Ammon's horn (tissue), 1 donor: Measurements from ENCODE around the gene ARHGAP22.

Experiments used
- DNase-seq: peaks from one replicate; pipeline ENCODE4 v3.0.0-alpha.2; 2016; ENCODE audit warnings: low spot score

ARHGAP22 gene

GRCh38 chr10:48607356-48608278 is 2.7 kb upstream of the ARHGAP22 start:
- peak; percentile 1 for DNase-seq

- no peak for DNase-seq
Measured at GRCh38 chr10:48606530-48607355, 1.9 kb upstream of the ARHGAP22 start.

GRCh38 chr10:48605786-48606529 is 1.1 kb upstream of the ARHGAP22 start:
- DNase-seq = no peak

GRCh38 chr10:48604039-48604990 is 558 bp downstream of the ARHGAP22 start:
- peak; percentile 71 for DNase-seq

GRCh38 chr10:48603421-48604038 is 1.3 kb downstream of the ARHGAP22 start:
- no peak for DNase-seq

GRCh38 chr10:48602401-48603135 is 2.3 kb downstream of the ARHGAP22 start:
- no peak for DNase-seq

- DNase-seq = no peak
Measured at GRCh38 chr10:48601789-48602188, 3.1 kb downstream of the ARHGAP22 start.

GRCh38 chr10:48600645-48601505 is 4.0 kb downstream of the ARHGAP22 start:
- no peak for DNase-seq

- peak; percentile 80 for DNase-seq
Measured at GRCh38 chr10:48599830-48600134, 5.1 kb downstream of the ARHGAP22 start.

GRCh38 chr10:48598936-48599829 is 5.7 kb downstream of the ARHGAP22 start:
- no peak for DNase-seq

- peak; percentile 94 for DNase-seq
Measured at GRCh38 chr10:48598243-48598935, 6.5 kb downstream of the ARHGAP22 start.

GRCh38 chr10:48595539-48595932 is 9.3 kb downstream of the ARHGAP22 start:
- DNase-seq = no peak

- DNase-seq = no peak
Measured at GRCh38 chr10:48594803-48595538, 9.9 kb downstream of the ARHGAP22 start.

- DNase-seq = no peak
Measured at GRCh38 chr10:48594371-48594770, 10.5 kb downstream of the ARHGAP22 start.

GRCh38 chr10:48592346-48592745 is 12.5 kb downstream of the ARHGAP22 start:
- DNase-seq = no peak

GRCh38 chr10:48590945-48591344 is 13.9 kb downstream of the ARHGAP22 start:
- DNase-seq = no peak

- DNase-seq = no peak
Measured at GRCh38 chr10:48589266-48589665, 15.6 kb downstream of the ARHGAP22 start.
